SK-N-SH (cell line): ENCODE results near the gene ABCA6.
"Not testable (repeated sequence)": the region's sequence is repeated elsewhere in the genome, so short reads cannot be mapped to it uniquely, and the experiment has no call there.

Experiments
- EP300 ChIP-seq, 2 experiments: IDR thresholded peaks; 2 replicates each; pipeline versions ENCODE4 v1.4.0 to v1.6.1; 2012; ENCODE audit warnings: borderline replicate concordance in 1 of 2, low read depth in 1 of 2, low read length in 1 of 2
- EZH2phosphoT487 ChIP-seq: fragments of 200-600 bp; sonication (generic); IDR thresholded peaks from 2 replicates; pipeline ENCODE4 v1.6.1; 2017; ENCODE audit warnings: low read depth, mixed run types, mild to moderate bottlenecking, antibody characterized with exemption, moderate library complexity, borderline replicate concordance
- RCOR1 ChIP-seq: fragments of 150-350 bp; IDR thresholded peaks from 2 replicates; pipeline ENCODE4 v1.6.1; 2017; ENCODE audit warnings: antibody characterized with exemption, low read length
- TAF1 ChIP-seq: IDR thresholded peaks from 2 replicates; pipeline ENCODE4 v1.6.1; 2012; ENCODE audit warnings: low read depth, mild to moderate bottlenecking, low read length, moderate library complexity, borderline replicate concordance
- YY1 ChIP-seq: IDR thresholded peaks from 2 replicates; pipeline ENCODE4 v1.4.0; 2012; ENCODE audit warnings: low read depth, mild to moderate bottlenecking
- TF ChIP-seq, protein P1 (sequence below): fragments of 200-600 bp; sonication (generic); IDR thresholded peaks from 2 replicates; pipeline ENCODE4 v1.6.1; 2017; ENCODE audit warnings: antibody characterized with exemption, mild to moderate bottlenecking, moderate library complexity

GRCh38 chr17:69071233-69071586 is 70.5 kb downstream of the ABCA6 start:
- TF ChIP-seq TAF1; RCOR1; EP300 (IDR thresholded peaks at IDR 0.05; ENCODE audit: borderline replicate concordance in 1 of 2, low read depth in 1 of 2, low read length in 1 of 2); EZH2phosphoT487; YY1: not testable (repeated sequence)
- TF ChIP-seq, protein P1, sequence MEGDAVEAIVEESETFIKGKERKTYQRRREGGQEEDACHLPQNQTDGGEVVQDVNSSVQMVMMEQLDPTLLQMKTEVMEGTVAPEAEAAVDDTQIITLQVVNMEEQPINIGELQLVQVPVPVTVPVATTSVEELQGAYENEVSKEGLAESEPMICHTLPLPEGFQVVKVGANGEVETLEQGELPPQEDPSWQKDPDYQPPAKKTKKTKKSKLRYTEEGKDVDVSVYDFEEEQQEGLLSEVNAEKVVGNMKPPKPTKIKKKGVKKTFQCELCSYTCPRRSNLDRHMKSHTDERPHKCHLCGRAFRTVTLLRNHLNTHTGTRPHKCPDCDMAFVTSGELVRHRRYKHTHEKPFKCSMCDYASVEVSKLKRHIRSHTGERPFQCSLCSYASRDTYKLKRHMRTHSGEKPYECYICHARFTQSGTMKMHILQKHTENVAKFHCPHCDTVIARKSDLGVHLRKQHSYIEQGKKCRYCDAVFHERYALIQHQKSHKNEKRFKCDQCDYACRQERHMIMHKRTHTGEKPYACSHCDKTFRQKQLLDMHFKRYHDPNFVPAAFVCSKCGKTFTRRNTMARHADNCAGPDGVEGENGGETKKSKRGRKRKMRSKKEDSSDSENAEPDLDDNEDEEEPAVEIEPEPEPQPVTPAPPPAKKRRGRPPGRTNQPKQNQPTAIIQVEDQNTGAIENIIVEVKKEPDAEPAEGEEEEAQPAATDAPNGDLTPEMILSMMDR = not testable (repeated sequence)
